ENCODE results near the gene SPHK2.
A peak's percentile ranks its signal among the peaks of the same experiment; 100 is the strongest.

DNA sequence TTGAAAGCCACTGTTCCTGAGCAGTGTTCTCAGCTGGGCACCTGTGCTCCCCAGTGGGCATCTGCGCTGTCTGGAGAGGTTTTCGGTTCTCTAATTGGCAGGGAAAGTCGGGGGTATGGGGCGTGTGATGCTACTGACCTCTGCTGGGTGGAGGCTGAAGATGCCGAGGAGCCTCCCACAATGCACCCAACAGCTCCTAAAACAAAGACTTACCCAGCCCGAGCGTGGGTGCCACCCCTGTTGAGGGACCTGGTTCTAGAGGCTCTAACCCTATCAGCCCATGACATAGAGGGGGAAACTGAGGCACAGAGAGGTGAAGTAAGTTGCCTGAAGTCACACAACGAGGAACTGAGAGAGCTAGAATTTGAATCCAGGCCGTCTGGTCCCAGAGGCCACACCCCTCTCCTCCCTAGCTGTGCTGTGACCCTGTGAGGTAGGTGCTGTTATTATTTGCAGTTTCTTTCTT, 10.5 kb upstream of the SPHK2 start:
- TF ChIP-seq, protein P1, sequence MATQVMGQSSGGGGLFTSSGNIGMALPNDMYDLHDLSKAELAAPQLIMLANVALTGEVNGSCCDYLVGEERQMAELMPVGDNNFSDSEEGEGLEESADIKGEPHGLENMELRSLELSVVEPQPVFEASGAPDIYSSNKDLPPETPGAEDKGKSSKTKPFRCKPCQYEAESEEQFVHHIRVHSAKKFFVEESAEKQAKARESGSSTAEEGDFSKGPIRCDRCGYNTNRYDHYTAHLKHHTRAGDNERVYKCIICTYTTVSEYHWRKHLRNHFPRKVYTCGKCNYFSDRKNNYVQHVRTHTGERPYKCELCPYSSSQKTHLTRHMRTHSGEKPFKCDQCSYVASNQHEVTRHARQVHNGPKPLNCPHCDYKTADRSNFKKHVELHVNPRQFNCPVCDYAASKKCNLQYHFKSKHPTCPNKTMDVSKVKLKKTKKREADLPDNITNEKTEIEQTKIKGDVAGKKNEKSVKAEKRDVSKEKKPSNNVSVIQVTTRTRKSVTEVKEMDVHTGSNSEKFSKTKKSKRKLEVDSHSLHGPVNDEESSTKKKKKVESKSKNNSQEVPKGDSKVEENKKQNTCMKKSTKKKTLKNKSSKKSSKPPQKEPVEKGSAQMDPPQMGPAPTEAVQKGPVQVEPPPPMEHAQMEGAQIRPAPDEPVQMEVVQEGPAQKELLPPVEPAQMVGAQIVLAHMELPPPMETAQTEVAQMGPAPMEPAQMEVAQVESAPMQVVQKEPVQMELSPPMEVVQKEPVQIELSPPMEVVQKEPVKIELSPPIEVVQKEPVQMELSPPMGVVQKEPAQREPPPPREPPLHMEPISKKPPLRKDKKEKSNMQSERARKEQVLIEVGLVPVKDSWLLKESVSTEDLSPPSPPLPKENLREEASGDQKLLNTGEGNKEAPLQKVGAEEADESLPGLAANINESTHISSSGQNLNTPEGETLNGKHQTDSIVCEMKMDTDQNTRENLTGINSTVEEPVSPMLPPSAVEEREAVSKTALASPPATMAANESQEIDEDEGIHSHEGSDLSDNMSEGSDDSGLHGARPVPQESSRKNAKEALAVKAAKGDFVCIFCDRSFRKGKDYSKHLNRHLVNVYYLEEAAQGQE (IDR thresholded peaks at IDR 0.05; ENCODE audit: insufficient replicate concordance, low read depth): no peak
- no peak for TF ChIP-seq POLR2AphosphoS5 (IDR thresholded peaks at IDR 0.05; ENCODE audit: low read depth)
- TF ChIP-seq, protein P2, sequence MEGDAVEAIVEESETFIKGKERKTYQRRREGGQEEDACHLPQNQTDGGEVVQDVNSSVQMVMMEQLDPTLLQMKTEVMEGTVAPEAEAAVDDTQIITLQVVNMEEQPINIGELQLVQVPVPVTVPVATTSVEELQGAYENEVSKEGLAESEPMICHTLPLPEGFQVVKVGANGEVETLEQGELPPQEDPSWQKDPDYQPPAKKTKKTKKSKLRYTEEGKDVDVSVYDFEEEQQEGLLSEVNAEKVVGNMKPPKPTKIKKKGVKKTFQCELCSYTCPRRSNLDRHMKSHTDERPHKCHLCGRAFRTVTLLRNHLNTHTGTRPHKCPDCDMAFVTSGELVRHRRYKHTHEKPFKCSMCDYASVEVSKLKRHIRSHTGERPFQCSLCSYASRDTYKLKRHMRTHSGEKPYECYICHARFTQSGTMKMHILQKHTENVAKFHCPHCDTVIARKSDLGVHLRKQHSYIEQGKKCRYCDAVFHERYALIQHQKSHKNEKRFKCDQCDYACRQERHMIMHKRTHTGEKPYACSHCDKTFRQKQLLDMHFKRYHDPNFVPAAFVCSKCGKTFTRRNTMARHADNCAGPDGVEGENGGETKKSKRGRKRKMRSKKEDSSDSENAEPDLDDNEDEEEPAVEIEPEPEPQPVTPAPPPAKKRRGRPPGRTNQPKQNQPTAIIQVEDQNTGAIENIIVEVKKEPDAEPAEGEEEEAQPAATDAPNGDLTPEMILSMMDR (IDR thresholded peaks at IDR 0.05; ENCODE audit: insufficient read depth, low read length): peak; percentile 89
- no peak for TF ChIP-seq GABPA (IDR thresholded peaks at IDR 0.05; ENCODE audit: low read depth)
